Dendritic cell treated with granulocyte-macrophage colony-stimulating factor and Interleukin-4, amounts not matched to agents 40 ng/mL and 50 ng/mL, for 4 days (primary cell): ENCODE results near the gene WWOX.

ENCODE experiments used
- H3K27ac Mint-ChIP-seq: one replicate; pipeline ENCODE4 v1.8.0; 2022; ENCODE audit warnings: mild to moderate bottlenecking, mixed read lengths
- H3K27me3 Mint-ChIP-seq: one replicate; pipeline ENCODE4 v1.8.0; 2022; ENCODE audit warnings: mild to moderate bottlenecking, mixed read lengths
- H3K36me3 Mint-ChIP-seq: one replicate; pipeline ENCODE4 v1.8.0; 2022; ENCODE audit warnings: low read depth, mixed read lengths
- H3K4me1 Mint-ChIP-seq: one replicate; pipeline ENCODE4 v1.8.0; 2022; ENCODE audit warnings: low read depth, mixed read lengths
- H3K4me3 Mint-ChIP-seq: one replicate; pipeline ENCODE4 v1.8.0; 2022; ENCODE audit warnings: mild to moderate bottlenecking, moderate library complexity, mixed read lengths
- H3K9me3 Mint-ChIP-seq: one replicate; pipeline ENCODE4 v1.8.0; 2022; ENCODE audit warnings: mixed read lengths
- intact Hi-C: fragments of 100-400 bp; cut with micrococcal nuclease; formaldehyde crosslinking; loops from one replicate; pipeline ENCODE4 v1.15.0; 2022

The WWOX gene

GRCh38 chr16:79183571-79183970 is 1084.1 kb downstream of the WWOX start:
- no peak overlapping the region for H3K4me3 Mint-ChIP-seq
- H3K4me1 Mint-ChIP-seq, result peaks cover 11% of the 10 kb centered on the region
- H3K27me3 Mint-ChIP-seq, result peaks cover 16% of the 10 kb centered on the region
- peaks cover 15% of the 10 kb centered on the region for H3K9me3 Mint-ChIP-seq
- H3K27ac Mint-ChIP-seq, result no peak overlapping the region
- H3K36me3 Mint-ChIP-seq, result no peaks in the 10 kb centered on the region
- intact Hi-C loops, result no loop called here

- H3K27ac Mint-ChIP-seq, result no peak overlapping the region
- no peak overlapping the region for H3K4me3 Mint-ChIP-seq
- intact Hi-C loops, result no loop called here
- no peaks in the 10 kb centered on the region for H3K36me3 Mint-ChIP-seq
- H3K27me3 Mint-ChIP-seq, result peaks cover 17% of the 10 kb centered on the region
- H3K4me1 Mint-ChIP-seq, result peaks cover 11% of the 10 kb centered on the region
- peaks cover 8% of the 10 kb centered on the region for H3K9me3 Mint-ChIP-seq
Observed at GRCh38 chr16:79184464-79185030, 1085.1 kb downstream of the WWOX start.

GRCh38 chr16:79185711-79186110 is 1086.3 kb downstream of the WWOX start:
- no peak overlapping the region for H3K4me3 Mint-ChIP-seq
- intact Hi-C loops, result no loop called here
- peaks cover 14% of the 10 kb centered on the region for H3K27me3 Mint-ChIP-seq
- no peaks in the 10 kb centered on the region for H3K9me3 Mint-ChIP-seq
- peaks cover 11% of the 10 kb centered on the region for H3K4me1 Mint-ChIP-seq
- no peaks in the 10 kb centered on the region for H3K36me3 Mint-ChIP-seq
- H3K27ac Mint-ChIP-seq, result no peak overlapping the region

GRCh38 chr16:79186196-79186595 is 1086.7 kb downstream of the WWOX start:
- Mint-ChIP-seq H3K27me3 (peaks cover 14% of the 10 kb centered on the region), H3K27ac (no peak overlapping the region), H3K9me3 (no peaks in the 10 kb centered on the region), H3K4me3 (no peak overlapping the region), H3K4me1 (peaks cover 11% of the 10 kb centered on the region), H3K36me3 (no peaks in the 10 kb centered on the region)
- intact Hi-C loops, result no loop called here

GRCh38 chr16:79188115-79188738 is 1088.8 kb downstream of the WWOX start:
- intact Hi-C loops, result no loop called here
- Mint-ChIP-seq H3K4me1 (peaks cover 11% of the 10 kb centered on the region), H3K27me3 (peaks cover 14% of the 10 kb centered on the region), H3K4me3 (no peak overlapping the region), H3K9me3 (no peaks in the 10 kb centered on the region), H3K36me3 (no peaks in the 10 kb centered on the region), H3K27ac (no peak overlapping the region)

GRCh38 chr16:79188739-79189122 is 1089.3 kb downstream of the WWOX start:
- Mint-ChIP-seq H3K4me3 (no peak overlapping the region), H3K4me1 (peaks cover 11% of the 10 kb centered on the region), H3K36me3 (no peaks in the 10 kb centered on the region), H3K27ac (no peak overlapping the region), H3K9me3 (no peaks in the 10 kb centered on the region), H3K27me3 (peaks cover 18% of the 10 kb centered on the region)
- intact Hi-C loops, result no loop called here

- intact Hi-C loops, result no loop called here
Observed at GRCh38 chr16:79190542-79190941, 1091.1 kb downstream of the WWOX start.

GRCh38 chr16:79191933-79192332 is 1092.5 kb downstream of the WWOX start:
- Mint-ChIP-seq H3K4me1 (peaks cover 6% of the 10 kb centered on the region), H3K27ac (no peak overlapping the region), H3K36me3 (no peaks in the 10 kb centered on the region), H3K27me3 (peaks cover 33% of the 10 kb centered on the region), H3K4me3 (no peak overlapping the region), H3K9me3 (no peaks in the 10 kb centered on the region)
- intact Hi-C loops, result no loop called here

More at GRCh38 chr16:79190542-79190941, 1091.1 kb downstream of the WWOX start:
- peaks cover 26% of the 10 kb centered on the region for H3K27me3 Mint-ChIP-seq
- H3K27ac Mint-ChIP-seq, result no peak overlapping the region
- no peaks in the 10 kb centered on the region for H3K9me3 Mint-ChIP-seq
- H3K4me1 Mint-ChIP-seq, result peaks cover 11% of the 10 kb centered on the region
- H3K4me3 Mint-ChIP-seq, result no peak overlapping the region
- no peaks in the 10 kb centered on the region for H3K36me3 Mint-ChIP-seq

- Mint-ChIP-seq H3K4me3 (no peak overlapping the region), H3K4me1 (peaks cover 3% of the 10 kb centered on the region)
- intact Hi-C loops, result no loop called here
Observed at GRCh38 chr16:79192904-79193303, 1093.5 kb downstream of the WWOX start.

GRCh38 chr16:79194291-79194690 is 1094.8 kb downstream of the WWOX start:
- Mint-ChIP-seq H3K9me3 (no peaks in the 10 kb centered on the region), H3K4me3 (no peak overlapping the region), H3K4me1 (no peaks in the 10 kb centered on the region), H3K36me3 (no peaks in the 10 kb centered on the region), H3K27me3 (peaks cover 28% of the 10 kb centered on the region), H3K27ac (no peak overlapping the region)
- intact Hi-C loops, result no loop called here

More at GRCh38 chr16:79192904-79193303, 1093.5 kb downstream of the WWOX start:
- Mint-ChIP-seq H3K36me3 (no peaks in the 10 kb centered on the region), H3K27me3 (peaks cover 33% of the 10 kb centered on the region), H3K27ac (no peak overlapping the region), H3K9me3 (no peaks in the 10 kb centered on the region)

- H3K9me3 Mint-ChIP-seq, result no peaks in the 10 kb centered on the region
- H3K27me3 Mint-ChIP-seq, result peaks cover 28% of the 10 kb centered on the region
- H3K27ac Mint-ChIP-seq, result no peak overlapping the region
- H3K36me3 Mint-ChIP-seq, result no peaks in the 10 kb centered on the region
- intact Hi-C loops, result no loop called here
- no peak overlapping the region for H3K4me3 Mint-ChIP-seq
- no peaks in the 10 kb centered on the region for H3K4me1 Mint-ChIP-seq
Observed at GRCh38 chr16:79195938-79196337, 1096.5 kb downstream of the WWOX start.

GRCh38 chr16:79201436-79201835 is 1102.0 kb downstream of the WWOX start:
- intact Hi-C loops, result no loop called here
- H3K36me3 Mint-ChIP-seq, result no peaks in the 10 kb centered on the region
- H3K27ac Mint-ChIP-seq, result no peak overlapping the region
- H3K4me3 Mint-ChIP-seq, result no peak overlapping the region
- H3K27me3 Mint-ChIP-seq, result peaks cover 8% of the 10 kb centered on the region
- no peaks in the 10 kb centered on the region for H3K9me3 Mint-ChIP-seq
- no peaks in the 10 kb centered on the region for H3K4me1 Mint-ChIP-seq

- H3K4me3 Mint-ChIP-seq, result no peak overlapping the region
- peaks cover 3% of the 10 kb centered on the region for H3K27me3 Mint-ChIP-seq
- no peaks in the 10 kb centered on the region for H3K4me1 Mint-ChIP-seq
- intact Hi-C loops, result no loop called here
- H3K9me3 Mint-ChIP-seq, result no peaks in the 10 kb centered on the region
- H3K36me3 Mint-ChIP-seq, result no peaks in the 10 kb centered on the region
- H3K27ac Mint-ChIP-seq, result no peak overlapping the region
Observed at GRCh38 chr16:79202977-79203376, 1103.5 kb downstream of the WWOX start.

GRCh38 chr16:79204486-79204885 is 1105.0 kb downstream of the WWOX start:
- H3K27me3 Mint-ChIP-seq, result peaks cover 1% of the 10 kb centered on the region
- intact Hi-C loops, result no loop called here

GRCh38 chr16:79206889-79207288 is 1107.4 kb downstream of the WWOX start:
- Mint-ChIP-seq H3K4me1 (no peaks in the 10 kb centered on the region), H3K4me3 (no peak overlapping the region), H3K9me3 (no peaks in the 10 kb centered on the region), H3K27ac (no peak overlapping the region), H3K36me3 (no peaks in the 10 kb centered on the region), H3K27me3 (peaks cover 1% of the 10 kb centered on the region)
- intact Hi-C loops, result no loop called here

More at GRCh38 chr16:79204486-79204885, 1105.0 kb downstream of the WWOX start:
- no peaks in the 10 kb centered on the region for H3K4me1 Mint-ChIP-seq
- no peak overlapping the region for H3K27ac Mint-ChIP-seq
- no peak overlapping the region for H3K4me3 Mint-ChIP-seq
- H3K36me3 Mint-ChIP-seq, result no peaks in the 10 kb centered on the region
- H3K9me3 Mint-ChIP-seq, result no peaks in the 10 kb centered on the region
